Mesenchymal stem cell (in vitro differentiated cells and primary cell): ENCODE results near the gene SLC30A10.

Experiments used
- DNase-seq: peaks from one replicate; pipeline ENCODE4 v3.0.0-alpha.2; 2013
- H2AFZ ChIP-seq: one replicate; pipeline ENCODE4 v1.6.1; 2013; ENCODE audit warnings: low read depth, mild to moderate bottlenecking, control low read depth, inconsistent platforms, low read length, moderate library complexity
- H2AK5ac ChIP-seq: 2 replicates; pipeline ENCODE4 v1.6.1; 2013; ENCODE audit warnings: low read length, moderate library complexity, mild to moderate bottlenecking, inconsistent platforms; ENCODE audit not compliant: severe bottlenecking
- H2BK120ac ChIP-seq: one replicate; pipeline ENCODE4 v1.6.1; 2013; ENCODE audit warnings: low read depth, mild to moderate bottlenecking, inconsistent platforms, low read length, moderate library complexity
- H2BK12ac ChIP-seq, 2 experiments: one replicate each; pipeline ENCODE4 v1.6.1; 2013; ENCODE audit warnings: inconsistent platforms in 2 of 2, low read length in 2 of 2, mild to moderate bottlenecking in 2 of 2, moderate library complexity in 2 of 2, control low read depth in 1 of 2
- H2BK15ac ChIP-seq: one replicate; pipeline ENCODE4 v1.6.1; 2013; ENCODE audit warnings: mild to moderate bottlenecking, low read depth, inconsistent platforms; ENCODE audit not compliant: poor library complexity, severe bottlenecking
- H2BK5ac ChIP-seq: 2 replicates; pipeline ENCODE4 v1.6.1; 2013; ENCODE audit warnings: low read depth, mild to moderate bottlenecking, low read length, control low read depth, inconsistent platforms; ENCODE audit not compliant: poor library complexity, severe bottlenecking
- H3K14ac ChIP-seq, 2 experiments: one replicate each; pipeline ENCODE4 v1.6.1; 2013; ENCODE audit warnings: inconsistent platforms in 2 of 2, low read length in 2 of 2, control low read depth in 1 of 2, mild to moderate bottlenecking in 1 of 2, moderate library complexity in 1 of 2
- H3K18ac ChIP-seq, 2 experiments: one replicate each; pipeline ENCODE4 v1.6.1; 2013; ENCODE audit warnings: inconsistent platforms in 2 of 2, low read length in 2 of 2, control low read depth in 1 of 2, low read depth in 1 of 2, mild to moderate bottlenecking in 1 of 2
- H3K23ac ChIP-seq, 2 experiments: one replicate each; pipeline ENCODE4 v1.6.1; 2013; ENCODE audit warnings: inconsistent platforms in 2 of 2, low read length in 2 of 2, mild to moderate bottlenecking in 2 of 2, moderate library complexity in 2 of 2, control low read depth in 1 of 2
- H3K27ac ChIP-seq: 2 replicates; pipeline ENCODE4 v1.5.1; 2013; ENCODE audit warnings: mild to moderate bottlenecking, moderate library complexity, low read length, control low read depth, inconsistent platforms; ENCODE audit not compliant: poor library complexity, severe bottlenecking
- H3K27me3 ChIP-seq, 2 experiments: 2 replicates each; pipeline versions ENCODE4 v1.6.1 to v1.7.0; 2013; ENCODE audit warnings: low read length in 2 of 2, mild to moderate bottlenecking in 2 of 2, moderate library complexity in 2 of 2, control low read depth in 1 of 2, inconsistent platforms in 1 of 2; ENCODE audit not compliant: control insufficient read depth in 1 of 2, insufficient read depth in 1 of 2
- H3K36me3 ChIP-seq, 2 experiments: 2 replicates each; pipeline versions ENCODE4 v1.6.1 to v1.7.0; 2013; ENCODE audit warnings: low read length in 2 of 2, control low read depth in 1 of 2, inconsistent platforms in 1 of 2, low read depth in 1 of 2, mild to moderate bottlenecking in 1 of 2; ENCODE audit not compliant: insufficient read depth in 2 of 2, control insufficient read depth in 1 of 2
- H3K4ac ChIP-seq, 2 experiments: one replicate each; pipeline ENCODE4 v1.6.1; 2013; ENCODE audit warnings: inconsistent platforms in 2 of 2, low read length in 2 of 2, mild to moderate bottlenecking in 2 of 2, moderate library complexity in 2 of 2, control low read depth in 1 of 2, low read depth in 1 of 2
- H3K4me1 ChIP-seq: 2 replicates; pipeline ENCODE4 v1.6.1; 2013; ENCODE audit warnings: low read depth, low read length, control low read depth; ENCODE audit not compliant: control insufficient read depth, insufficient read depth
- H3K4me2 ChIP-seq: 2 replicates; pipeline ENCODE4 v1.6.1; 2013; ENCODE audit warnings: low read length, mild to moderate bottlenecking, inconsistent platforms; ENCODE audit not compliant: poor library complexity, severe bottlenecking
- H3K4me3 ChIP-seq, 2 experiments: 2 replicates each; pipeline versions ENCODE4 v1.5.1 to v1.7.0; 2013; ENCODE audit warnings: low read length in 2 of 2, mild to moderate bottlenecking in 2 of 2, control low read depth in 1 of 2, low read depth in 1 of 2; ENCODE audit not compliant: insufficient read depth in 1 of 2
- H3K79me1 ChIP-seq: replicated peaks from 2 replicates; pipeline ENCODE4 v1.6.1; 2013; ENCODE audit warnings: mild to moderate bottlenecking, control low read depth, low read length, inconsistent platforms; ENCODE audit not compliant: poor library complexity, severe bottlenecking
- H3K9ac ChIP-seq: 2 replicates; pipeline ENCODE4 v1.7.0; 2013; ENCODE audit warnings: mild to moderate bottlenecking, low read length, moderate library complexity
- H3K9me3 ChIP-seq: 2 replicates; pipeline ENCODE4 v1.7.0; 2013; ENCODE audit warnings: mild to moderate bottlenecking, low read length; ENCODE audit not compliant: control insufficient read depth
- H4K8ac ChIP-seq: one replicate; pipeline ENCODE4 v1.6.1; 2013; ENCODE audit warnings: inconsistent platforms, mild to moderate bottlenecking, low read length, moderate library complexity
- H4K91ac ChIP-seq: one replicate; pipeline ENCODE4 v1.6.1; 2013; ENCODE audit warnings: mild to moderate bottlenecking, low read length, inconsistent platforms
- WGBS: methylation state at CpG from one replicate; pipeline ENCODE4 v1.1.7; 2013; ENCODE audit warnings: mixed read lengths; 5-methylcytosine and 5-hydroxymethylcytosine counted together

Gene SLC30A10

GRCh38 chr1:219903353-219903871, 24.9 kb downstream of the SLC30A10 start:
- Histone ChIP-seq H2BK5ac (no peak overlapping the region), H3K4ac (no peak overlapping the region), H3K4me1 (no peaks in the 10 kb centered on the region), H3K36me3 (no peaks in the 10 kb centered on the region), H2BK15ac (no peak overlapping the region), H3K27ac (no peak overlapping the region), H2BK12ac (no peak overlapping the region), H3K9me3 (no peaks in the 10 kb centered on the region), H2BK120ac (no peak overlapping the region), H3K14ac (no peak overlapping the region), H4K91ac (no peak overlapping the region), H2AFZ (no peak overlapping the region), H3K79me1 (no peaks in the 10 kb centered on the region), H3K27me3 (peaks cover 0 to 32% of the 10 kb centered on the region in 2 experiments), H3K23ac (no peak overlapping the region), H3K18ac (no peak overlapping the region), H3K4me2 (no peak overlapping the region), H3K9ac (no peak overlapping the region), H4K8ac (no peak overlapping the region), H2AK5ac (no peak overlapping the region), H3K4me3 (no peak overlapping the region)
- WGBS = 88% methylated on average over 5 of the region's 5 CpGs
- DNase-seq = no peak

GRCh38 chr1:219902951-219903350, 25.4 kb downstream of the SLC30A10 start:
- no peak overlapping the region for H3K14ac ChIP-seq
- no peak overlapping the region for H2BK5ac ChIP-seq
- no peak overlapping the region for H3K9ac ChIP-seq

GRCh38 chr1:219900882-219901281, 27.5 kb downstream of the SLC30A10 start:
- H3K79me1 ChIP-seq = no peaks in the 10 kb centered on the region
- no peaks in the 10 kb centered on the region for H3K9me3 ChIP-seq
- 86% methylated on average over 1 of the region's 1 CpG for WGBS
- no peak overlapping the region for H3K27ac ChIP-seq
- H3K4ac ChIP-seq = no peak overlapping the region
- no peak overlapping the region for H2BK120ac ChIP-seq
- no peak overlapping the region for H2BK12ac ChIP-seq
- H3K4me1 ChIP-seq = no peaks in the 10 kb centered on the region
- H2AFZ ChIP-seq = no peak overlapping the region
- H2AK5ac ChIP-seq = no peak overlapping the region
- no peak overlapping the region for H3K18ac ChIP-seq
- peaks cover 0 to 34% of the 10 kb centered on the region in 2 experiments for H3K27me3 ChIP-seq
- H2BK15ac ChIP-seq = no peak overlapping the region
- no peak overlapping the region for H3K9ac ChIP-seq
- no peak overlapping the region for H3K14ac ChIP-seq
- no peak overlapping the region for H3K4me2 ChIP-seq
- no peak overlapping the region for H2BK5ac ChIP-seq
- DNase-seq = no peak
- no peak overlapping the region for H4K8ac ChIP-seq
- no peak overlapping the region for H4K91ac ChIP-seq
- no peak overlapping the region for H3K4me3 ChIP-seq
- H3K36me3 ChIP-seq = no peaks in the 10 kb centered on the region
- no peak overlapping the region for H3K23ac ChIP-seq

More at GRCh38 chr1:219902951-219903350, 25.4 kb downstream of the SLC30A10 start:
- no peak overlapping the region for H2BK15ac ChIP-seq
- DNase-seq = no peak
- no peak overlapping the region for H2BK120ac ChIP-seq
- H3K4me1 ChIP-seq = no peaks in the 10 kb centered on the region
- peaks cover 0 to 33% of the 10 kb centered on the region in 2 experiments for H3K27me3 ChIP-seq
- H2AK5ac ChIP-seq = no peak overlapping the region
- no peaks in the 10 kb centered on the region for H3K79me1 ChIP-seq
- no peak overlapping the region for H4K91ac ChIP-seq
- H3K23ac ChIP-seq = no peak overlapping the region
- no peak overlapping the region for H3K4me2 ChIP-seq
- no peak overlapping the region for H2AFZ ChIP-seq
- H3K36me3 ChIP-seq = no peaks in the 10 kb centered on the region
- H3K4me3 ChIP-seq = no peak overlapping the region
- WGBS = 99% methylated on average over 3 of the region's 4 CpGs
- no peak overlapping the region for H4K8ac ChIP-seq
- no peak overlapping the region for H3K18ac ChIP-seq
- H3K4ac ChIP-seq = no peak overlapping the region
- no peak overlapping the region for H2BK12ac ChIP-seq
- no peak overlapping the region for H3K27ac ChIP-seq
- H3K9me3 ChIP-seq = no peaks in the 10 kb centered on the region

- H3K79me1 ChIP-seq = no peaks in the 10 kb centered on the region
- H3K27me3 ChIP-seq = peaks cover 0 to 40% of the 10 kb centered on the region in 2 experiments
- H2BK5ac ChIP-seq = no peak overlapping the region
- no peak overlapping the region for H3K18ac ChIP-seq
- H2AFZ ChIP-seq = no peak overlapping the region
- H4K8ac ChIP-seq = no peak overlapping the region
- no peak overlapping the region for H2BK120ac ChIP-seq
- H2BK12ac ChIP-seq = no peak overlapping the region
- no peaks in the 10 kb centered on the region for H3K9me3 ChIP-seq
- no peaks in the 10 kb centered on the region for H3K36me3 ChIP-seq
- no CpG with 5 or more reads among the region's 1 CpG for WGBS
- H3K4me2 ChIP-seq = no peak overlapping the region
- H3K4me3 ChIP-seq = no peak overlapping the region
- no peak overlapping the region for H2BK15ac ChIP-seq
- no peak overlapping the region for H3K27ac ChIP-seq
- no peak overlapping the region for H3K23ac ChIP-seq
- H4K91ac ChIP-seq = no peak overlapping the region
- DNase-seq = no peak
- no peak overlapping the region for H3K4ac ChIP-seq
- H3K4me1 ChIP-seq = no peaks in the 10 kb centered on the region
- H3K9ac ChIP-seq = no peak overlapping the region
- H3K14ac ChIP-seq = no peak overlapping the region
- H2AK5ac ChIP-seq = no peak overlapping the region
Measured at GRCh38 chr1:219900201-219900600, 28.2 kb downstream of the SLC30A10 start.
